Pancreas (tissue), 10 donors: ENCODE data around the gene ZC2HC1B. TPM values are rescaled to one million over a fixed set of nuclear protein-coding genes. Genes with fewer than 3 reads are reported as not detected.

Experiments used
- ATAC-seq, 4 donors: fragments of 200-7000 bp; cut with Tn5 transposase; one replicate each; pipeline versions ENCODE4 v1.8.0 to v1.9.1; 2020; ENCODE audit warnings: mild to moderate bottlenecking in 4 of 4, moderate library complexity in 4 of 4
- DNase-seq, 6 donors: peaks; one replicate each; pipeline ENCODE4 v3.0.0-alpha.2; 2020
- FAIRE-seq: peaks from 2 replicates; lab custom pipeline; 2012; peaks lifted over from hg19 to GRCh38; lab: Jason Lieb, UNC
- H3K27ac ChIP-seq, 4 donors: fragments of 200-600 bp; sonication (generic); 1 replicate in 3 of 4; 2 replicates in 1 of 4; pipeline versions ENCODE4 v1.5.0 to v1.8.0; 2020
- H3K27me3 ChIP-seq, 4 donors: fragments of 200-600 bp; one replicate each; pipeline ENCODE4 v1.8.0; 2021
- H3K36me3 ChIP-seq, 3 donors: fragments of 200-600 bp; sonication (generic) in 1 of 3; one replicate each; pipeline versions ENCODE4 v1.5.0 to v1.8.0; 2020 to 2021
- H3K4me1 ChIP-seq, 3 donors: fragments of 200-600 bp; one replicate each; pipeline ENCODE4 v1.8.0; 2021
- H3K4me3 ChIP-seq, 4 donors: fragments of 200-600 bp; sonication (generic) in 2 of 4; one replicate each; pipeline versions ENCODE4 v1.5.0 to v1.8.0; 2020 to 2021
- H3K9me3 ChIP-seq, 4 donors: fragments of 200-600 bp; one replicate each; pipeline ENCODE4 v1.8.0; 2021
- CTCF ChIP-seq, 4 donors: fragments of 200-600 bp; sonication (generic) in 3 of 4; IDR thresholded peaks; one replicate each; pipeline versions ENCODE4 v1.5.0 to v1.8.0; 2021; ENCODE audit warnings: antibody characterized with exemption in 4 of 4
- WGBS, 2 donors: extraction: QIAGEN DNeasy Blood & Tissue Kit; methylation state at CpG; one replicate each; pipeline ENCODE4 v1.1.7; 2013; 5-methylcytosine and 5-hydroxymethylcytosine counted together
- intact Hi-C, 3 donors: fragments of 100-400 bp; cut with DNase I; formaldehyde crosslinking; loops; one replicate each; pipeline versions ENCODE4 v1.11.1 to v1.14.2; 2022
- polyA plus RNA-seq, 2 donors: library from polyadenylated mRNA; stranded (reverse); fragments of 200-250 nt; gene quantifications; one replicate each; pipeline ENCODE4 v1.2.3, GENCODE V29; 2013
- total RNA-seq, 6 donors: library from RNA; stranded (reverse); fragmentation: NEBNext Ultra II Directional in 4 of 6; extraction: Animal tissue kit (Norgen Biotek cat#: 25700) in 4 of 6; gene quantifications; one replicate each; pipeline versions ENCODE4 v1.2.1 to v1.2.4, GENCODE V29; 2021 to 2023
- donor health status: healthy with polysubstance abuse.
- donor health status: DM: no; HTN: no; CAD: no; lungs with moderate emphysema.
- donor health status: DM: no; HTN: no; CAD: no.
- donor health status: control.
- donor health status: control.
- donor health status: Bipolar disorder and iron deficiency.
- donor health status: DM: yes; HTN: yes; CAD: no.
- donor health status: DM: no; HTN: no; CAD: no.
- donor health status: DM: no; HTN: no; CAD: no.
- donor health status: DM: yes; HTN: yes; CAD: no.

The ZC2HC1B gene
- total RNA-seq (not detected), polyA plus RNA-seq (not detected)

GRCh38 chr6:143864234-143864633, at the start of gene ZC2HC1B:
ZC2HC1B (plus strand) TSS chr6:143864474; CDS start chr6:143864540, 66 bp downstream.
- DNase-seq (no peak), FAIRE-seq (no peak), ATAC-seq (no peak)
- no peak within 1 kb of the TSS for H3K27ac ChIP-seq
- H3K4me3 ChIP-seq: no peak within 1 kb of the TSS
- intact Hi-C loops: no loop called here
- WGBS, 2 donors: 88 to 96% methylated on average over 1 of the region's 1 CpG
- H3K36me3 ChIP-seq: peaks cover 0 to 40% (median 12%) of the 10 kb centered on the region in 3 donors
- no peaks in the 10 kb centered on the region for H3K9me3 ChIP-seq
- H3K4me1 ChIP-seq: no peaks in the 10 kb centered on the region
- no peaks in the 10 kb centered on the region for H3K27me3 ChIP-seq
- no peak for TF ChIP-seq CTCF (IDR thresholded peaks at IDR 0.05)

GRCh38 chr6:143817621-143818020, 46.7 kb upstream of the ZC2HC1B start:
- TF ChIP-seq CTCF (IDR thresholded peaks at IDR 0.05): no peak
- DNase-seq: no peak
- no peak for ATAC-seq
- intact Hi-C loops: no loop called here
- H3K4me1 ChIP-seq: no peaks in the 10 kb centered on the region
- no peaks in the 10 kb centered on the region for H3K27me3 ChIP-seq
- no peak overlapping the region for H3K27ac ChIP-seq
- FAIRE-seq: no peak
- no peak overlapping the region for H3K4me3 ChIP-seq
- no peaks in the 10 kb centered on the region for H3K36me3 ChIP-seq
- no peaks in the 10 kb centered on the region for H3K9me3 ChIP-seq

GRCh38 chr6:143821359-143821758, 42.9 kb upstream of the ZC2HC1B start:
- Histone ChIP-seq H3K9me3 (no peaks in the 10 kb centered on the region), H3K36me3 (no peaks in the 10 kb centered on the region)
- FAIRE-seq: no peak

GRCh38 chr6:143822584-143823024, 41.7 kb upstream of the ZC2HC1B start:
- TF ChIP-seq CTCF (IDR thresholded peaks at IDR 0.05): no peak
- H3K36me3 ChIP-seq: no peaks in the 10 kb centered on the region
- DNase-seq (no peak), FAIRE-seq (no peak), ATAC-seq (no peak)
- no peaks in the 10 kb centered on the region for H3K4me1 ChIP-seq
- no peak overlapping the region for H3K27ac ChIP-seq
- intact Hi-C loops: no loop called here
- no peaks in the 10 kb centered on the region for H3K9me3 ChIP-seq
- H3K4me3 ChIP-seq: no peak overlapping the region
- no peaks in the 10 kb centered on the region for H3K27me3 ChIP-seq
- WGBS, 2 donors: 46 to 55% methylated on average over 3 of the region's 3 CpGs

More at GRCh38 chr6:143821359-143821758, 42.9 kb upstream of the ZC2HC1B start:
- DNase-seq: no peak
- Histone ChIP-seq H3K4me3 (no peak overlapping the region), H3K4me1 (no peaks in the 10 kb centered on the region), H3K27ac (no peak overlapping the region), H3K27me3 (no peaks in the 10 kb centered on the region)
- WGBS, 2 donors: 91 to 93% methylated on average over 6 of the region's 6 CpGs
- ATAC-seq: no peak
- TF ChIP-seq CTCF (IDR thresholded peaks at IDR 0.05): no peak
- intact Hi-C loops: no loop called here

GRCh38 chr6:143823548-143823947, 40.7 kb upstream of the ZC2HC1B start:
- no peaks in the 10 kb centered on the region for H3K9me3 ChIP-seq
- H3K36me3 ChIP-seq: no peaks in the 10 kb centered on the region
- intact Hi-C loops: no loop called here
- H3K27ac ChIP-seq: no peak overlapping the region
- no peaks in the 10 kb centered on the region for H3K4me1 ChIP-seq
- FAIRE-seq (no peak), DNase-seq (no peak), ATAC-seq (no peak)
- H3K4me3 ChIP-seq: no peak overlapping the region
- WGBS, 2 donors: 88 to 93% methylated on average over 6 of the region's 6 CpGs
- H3K27me3 ChIP-seq: no peaks in the 10 kb centered on the region
- TF ChIP-seq CTCF (IDR thresholded peaks at IDR 0.05): no peak
